HTR-8/SVneo (cell line): ENCODE results near the gene PRRG2.

Experiments used
- DNase-seq: peaks from one replicate; pipeline ENCODE4 v3.0.0; 2011; ENCODE audit warnings: low spot score, mixed read lengths; ENCODE audit not compliant: insufficient read length
- FAIRE-seq: peaks from 2 replicates; lab custom pipeline; 2011; peaks lifted over from hg19 to GRCh38; lab: Jason Lieb, UNC

Gene PRRG2

DNA sequence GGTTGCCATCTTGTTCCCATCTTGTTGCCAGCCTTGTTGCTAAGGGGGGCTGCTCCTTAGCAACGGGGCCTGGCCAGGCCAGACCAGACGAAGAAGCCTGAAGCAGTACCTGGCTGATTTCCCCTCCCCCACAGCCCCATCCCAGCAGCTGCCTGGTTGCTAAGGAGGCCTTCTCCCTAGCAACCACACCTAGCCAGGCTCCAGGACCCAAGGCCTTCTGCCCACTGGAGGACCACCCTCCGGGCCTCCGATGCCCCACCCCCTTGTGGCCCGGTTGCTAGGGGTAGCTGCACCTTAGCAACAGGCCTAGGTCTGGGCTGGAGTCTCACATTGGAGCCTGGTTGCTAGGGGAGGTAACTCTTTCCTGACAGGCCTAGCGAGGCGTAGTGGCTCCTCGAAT is 3.9 kb downstream of the PRRG2 start:
- DNase-seq (no peak), FAIRE-seq (no peak)

GRCh38 chr19:49587227-49587626 is 6.1 kb downstream of the PRRG2 start:
- no peak for DNase-seq
- no peak for FAIRE-seq

DNA sequence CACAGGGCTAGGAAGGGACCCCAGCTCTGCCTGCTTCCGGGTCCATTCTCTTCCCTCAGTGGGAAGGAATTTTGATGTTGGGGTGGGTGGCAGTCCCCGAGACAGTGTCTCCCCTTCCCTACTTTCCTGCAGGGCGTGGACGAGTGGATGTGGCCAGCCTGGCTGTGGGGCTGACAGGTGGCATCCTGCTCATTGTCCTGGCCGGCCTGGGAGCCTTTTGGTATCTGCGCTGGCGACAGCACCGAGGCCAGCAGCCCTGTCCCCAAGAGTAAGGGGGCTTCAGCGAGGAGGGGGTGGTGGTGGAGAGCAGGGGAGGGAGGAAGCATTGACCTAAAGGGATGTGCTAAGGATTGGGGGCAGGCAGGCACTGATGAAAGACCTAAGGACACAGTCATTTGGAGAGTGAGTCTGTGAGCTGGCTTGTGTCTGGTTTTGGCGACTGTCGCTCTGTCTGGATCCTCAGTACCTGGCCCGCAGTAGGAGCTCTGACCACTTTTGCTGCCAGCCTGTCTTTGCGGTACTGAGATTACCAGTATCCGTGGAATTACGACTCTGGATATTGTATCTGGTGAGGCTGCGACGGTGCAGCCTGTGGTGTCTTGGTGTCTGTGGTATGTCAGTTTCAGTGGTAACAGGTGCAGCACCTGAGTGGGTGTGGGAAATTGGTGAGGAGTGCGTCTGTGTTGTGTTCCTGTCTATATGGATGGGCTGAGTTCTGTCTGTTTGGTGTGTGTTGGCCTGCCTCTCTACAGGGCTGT is 7.4 kb downstream of the PRRG2 start:
- no peak for DNase-seq

DNA sequence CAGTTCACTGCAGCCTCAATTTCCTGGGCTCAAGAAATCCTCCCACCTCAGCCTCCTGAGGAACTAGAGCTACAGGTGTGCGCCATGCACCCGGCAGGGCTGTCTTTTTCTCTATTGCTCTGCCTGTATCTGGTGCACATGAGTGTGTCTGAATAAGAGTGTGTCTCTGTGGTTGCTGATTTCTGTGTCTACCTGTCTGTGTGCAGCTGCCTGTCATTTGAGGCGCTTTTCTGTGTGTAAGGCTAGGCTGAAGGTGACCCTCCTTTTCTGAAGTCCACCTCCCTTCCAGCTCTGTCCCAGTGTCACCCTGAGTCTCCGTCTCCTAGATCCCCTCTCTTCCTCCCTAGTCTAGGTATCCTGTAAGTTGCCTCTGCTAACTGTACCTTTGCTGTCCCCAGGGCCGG is 8.4 kb downstream of the PRRG2 start:
- FAIRE-seq (no peak), DNase-seq (no peak)

More for the DNA sequence above, 7.4 kb downstream of the PRRG2 start:
- FAIRE-seq = no peak

- FAIRE-seq = peak; percentile 90
These were observed 9.2 kb downstream of the PRRG2 start for GRCh38 chr19:49590071-49590970.

GRCh38 chr19:49590971-49591730 is 10.0 kb downstream of the PRRG2 start, which contains the start of gene PRR12:
TSS of gene PRR12 (plus strand) at chr19:49591182. CDS start at chr19:49591655, 473 bp downstream.
- DNase-seq (peak; percentile 80), FAIRE-seq (no peak)

More at GRCh38 chr19:49590071-49590970, 9.2 kb downstream of the PRRG2 start:
- peak; percentile 96 for DNase-seq

DNA sequence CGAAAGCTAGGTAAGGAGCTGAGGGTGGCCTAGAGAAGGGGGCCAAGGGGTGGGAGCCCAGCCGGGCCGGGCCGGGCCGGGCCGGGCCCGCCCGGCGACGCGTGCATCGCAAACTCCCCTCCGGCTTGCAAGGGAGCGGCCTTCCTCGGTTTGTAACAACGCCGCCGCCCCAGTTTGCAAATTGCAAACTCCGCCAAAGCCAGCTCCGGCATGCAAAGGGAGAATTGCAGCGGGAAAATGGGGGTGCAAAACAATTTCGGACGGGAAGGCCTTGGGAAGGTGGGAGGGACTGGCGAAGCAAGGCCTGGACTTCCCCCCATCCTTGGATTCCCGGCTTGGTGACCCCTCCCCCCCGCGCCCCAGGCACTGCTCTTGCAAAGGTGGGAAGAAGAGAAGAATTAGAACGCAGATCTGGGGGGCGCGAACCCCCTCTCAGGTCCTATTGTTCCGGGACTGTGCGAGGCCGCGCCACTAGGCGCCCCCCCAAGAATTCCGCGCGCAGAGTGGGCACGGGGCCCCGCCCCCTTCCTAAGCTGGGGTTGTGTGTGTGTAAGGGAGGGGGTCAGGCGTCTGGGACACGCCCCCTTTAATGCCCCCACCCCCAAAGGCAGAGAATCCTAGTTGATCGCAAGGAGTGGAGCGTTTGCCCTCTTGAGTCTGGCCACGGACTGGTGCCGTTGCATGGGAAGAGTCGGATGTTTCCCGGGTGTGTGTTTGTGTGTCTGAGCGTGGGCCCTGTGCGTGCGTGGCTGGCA is 10.8 kb downstream of the PRRG2 start:
- DNase-seq = peak; percentile 50
- FAIRE-seq = peak; percentile 13

- FAIRE-seq (peak; percentile 67), DNase-seq (no peak)
These were observed 11.5 kb downstream of the PRRG2 start for GRCh38 chr19:49592486-49593232.

DNA sequence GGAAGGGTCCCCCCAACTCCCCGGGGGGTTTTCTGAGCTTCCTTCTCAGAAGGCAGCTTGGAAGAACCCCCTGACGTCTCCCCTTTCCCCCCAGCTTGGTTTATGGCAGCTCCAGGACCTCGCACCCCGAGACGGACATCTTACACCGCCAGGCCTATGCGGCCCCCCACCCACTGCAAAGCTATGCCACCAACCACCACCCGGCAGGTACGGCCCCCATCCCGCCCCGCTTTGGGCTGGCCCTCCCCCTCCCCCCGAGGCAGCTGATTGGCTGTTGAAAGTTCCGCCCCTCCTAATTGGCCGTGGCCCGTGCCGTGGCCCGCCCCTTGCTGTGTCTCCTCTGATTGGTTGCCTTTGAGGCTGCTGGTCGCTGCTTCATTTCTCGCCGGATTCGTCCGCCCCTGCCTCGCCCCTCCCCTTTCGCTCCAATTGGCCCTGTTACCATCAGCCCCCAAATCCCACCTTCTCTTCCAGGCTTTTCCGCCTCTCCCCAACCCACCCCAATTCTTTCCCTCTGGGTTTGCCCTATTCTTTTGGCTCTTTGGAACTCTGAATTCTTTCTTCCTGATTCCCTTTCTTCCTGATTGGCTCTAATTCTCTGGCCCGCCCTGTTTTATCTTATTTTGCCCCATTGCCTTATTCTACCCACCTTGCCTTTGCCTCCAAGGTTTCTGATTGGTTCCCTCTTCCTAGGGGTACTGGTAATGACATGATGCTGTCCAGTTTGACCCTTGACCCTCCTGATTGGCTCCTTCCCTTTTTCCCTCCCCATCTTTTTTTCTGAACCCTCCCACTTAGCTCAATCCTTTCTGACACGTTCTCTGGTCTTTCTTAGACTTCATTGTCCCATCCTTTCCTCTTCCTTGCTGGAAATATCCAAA is 12.4 kb downstream of the PRRG2 start:
- DNase-seq = peak; percentile 99
- peak; percentile 95 for FAIRE-seq

GRCh38 chr19:49594157-49594992 is 13.3 kb downstream of the PRRG2 start:
- FAIRE-seq = no peak
- DNase-seq = no peak

- no peak for FAIRE-seq
- DNase-seq = no peak
These were observed 14.1 kb downstream of the PRRG2 start for GRCh38 chr19:49594993-49595818.

DNA sequence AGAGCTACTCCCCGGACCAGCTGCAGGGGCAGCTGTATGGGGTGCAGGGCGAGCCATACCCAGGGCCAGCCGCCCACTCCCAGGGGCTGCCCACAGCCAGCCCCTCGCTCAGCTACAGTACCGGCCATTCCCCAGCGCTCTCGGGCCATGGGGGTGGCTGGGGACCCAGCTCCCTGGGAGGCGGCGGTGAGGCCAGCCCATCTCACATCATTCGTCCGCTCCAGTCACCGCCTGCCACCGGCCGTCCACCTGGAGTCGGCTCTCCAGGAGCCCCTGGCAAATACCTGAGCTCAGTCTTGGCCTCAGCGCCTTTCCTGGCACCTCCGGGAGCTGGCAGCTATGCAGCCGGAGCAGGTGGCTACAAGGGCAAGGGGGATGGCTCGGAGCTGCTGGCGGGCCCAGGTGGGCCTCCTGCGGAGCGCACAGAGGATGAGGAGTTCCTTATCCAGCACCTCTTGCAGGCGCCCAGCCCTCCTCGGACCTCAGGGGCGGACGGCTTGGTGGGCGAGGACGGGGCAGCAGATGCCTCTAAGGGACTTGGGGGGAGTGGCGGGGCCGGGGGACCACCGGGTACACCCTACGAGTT is 14.8 kb downstream of the PRRG2 start:
- no peak for FAIRE-seq
- DNase-seq = no peak

DNA sequence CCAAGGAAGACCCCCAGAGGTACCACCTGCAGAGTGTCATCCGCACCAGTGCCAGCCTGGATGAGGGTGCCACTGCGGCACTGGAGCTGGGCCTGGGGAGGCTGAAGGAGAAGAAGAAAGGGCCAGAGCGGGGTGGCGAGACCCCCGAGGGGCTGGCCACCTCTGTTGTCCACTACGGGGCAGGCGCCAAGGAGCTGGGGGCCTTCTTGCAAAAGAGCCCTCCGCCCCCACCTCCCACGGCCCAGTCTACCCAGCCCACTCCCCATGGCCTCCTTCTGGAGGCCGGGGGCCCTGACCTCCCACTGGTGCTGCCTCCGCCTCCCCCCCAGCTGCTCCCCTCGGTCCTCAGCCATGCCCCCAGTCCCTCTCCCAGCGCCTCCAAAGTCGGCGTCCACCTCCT is 15.3 kb downstream of the PRRG2 start:
- DNase-seq (no peak), FAIRE-seq (no peak)

DNA sequence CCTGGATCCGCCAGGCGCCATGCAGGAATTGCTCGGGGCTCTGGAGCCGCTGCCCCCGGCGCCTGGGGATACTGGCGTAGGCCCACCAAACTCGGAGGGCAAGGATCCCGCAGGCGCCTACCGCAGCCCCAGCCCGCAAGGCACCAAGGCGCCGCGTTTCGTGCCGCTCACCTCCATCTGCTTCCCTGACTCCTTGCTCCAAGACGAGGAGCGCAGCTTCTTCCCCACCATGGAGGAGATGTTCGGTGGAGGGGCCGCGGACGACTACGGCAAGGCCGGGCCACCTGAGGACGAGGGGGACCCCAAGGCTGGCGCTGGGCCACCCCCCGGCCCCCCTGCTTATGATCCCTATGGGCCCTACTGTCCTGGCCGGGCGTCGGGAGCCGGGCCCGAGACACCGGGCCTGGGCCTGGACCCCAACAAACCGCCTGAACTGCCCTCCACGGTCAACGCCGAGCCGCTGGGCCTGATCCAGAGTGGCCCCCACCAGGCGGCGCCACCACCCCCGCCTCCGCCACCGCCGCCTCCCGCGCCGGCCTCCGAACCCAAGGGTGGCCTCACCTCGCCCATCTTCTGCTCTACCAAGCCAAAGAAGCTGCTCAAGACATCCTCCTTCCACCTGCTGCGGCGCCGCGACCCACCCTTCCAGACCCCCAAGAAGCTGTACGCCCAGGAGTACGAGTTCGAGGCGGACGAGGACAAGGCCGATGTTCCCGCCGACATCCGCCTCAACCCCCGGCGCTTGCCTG is 16.0 kb downstream of the PRRG2 start:
- DNase-seq (no peak), FAIRE-seq (no peak)

DNA sequence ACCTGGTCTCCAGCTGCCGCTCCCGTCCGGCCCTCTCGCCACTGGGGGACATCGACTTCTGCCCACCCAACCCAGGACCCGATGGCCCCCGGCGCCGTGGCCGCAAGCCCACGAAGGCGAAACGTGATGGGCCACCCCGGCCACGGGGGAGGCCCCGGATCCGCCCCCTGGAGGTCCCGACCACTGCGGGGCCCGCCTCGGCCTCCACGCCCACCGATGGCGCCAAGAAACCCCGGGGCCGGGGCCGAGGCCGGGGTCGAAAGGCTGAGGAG is 16.5 kb downstream of the PRRG2 start:
- DNase-seq = no peak
- no peak for FAIRE-seq
